Panc1 (cell line): Measurements from ENCODE around the gene LACTB. TPM values are rescaled to one million over a fixed set of nuclear protein-coding genes. Genes with fewer than 3 reads are reported as not detected.

Experiments used
- ATAC-seq: fragments of 200-7000 bp; cut with Tn5 transposase; 2 replicates; pipeline ENCODE4 v1.9.1; 2020; ENCODE audit warnings: mild to moderate bottlenecking, moderate library complexity
- BruUV-seq: library from RNA; stranded (reverse); fragments of 400-500 nt; replicated peaks from 2 replicates; lab custom pipeline; 2021; lab: Mats Ljungman, UMichigan
- CTCF ChIA-PET: fragments of 300-600 bp; sonication (Branson Sonifier 250); formaldehyde crosslinking; loops from one replicate; lab custom pipeline; 2022; ENCODE audit warnings: antibody characterized with exemption; lab: Charles Lee
- POLR2A ChIA-PET: fragments of 300-600 bp; sonication (Branson Sonifier 250); formaldehyde crosslinking; loops from one replicate; lab custom pipeline; 2022; ENCODE audit warnings: antibody characterized with exemption; lab: Charles Lee
- DNase-seq: peaks from one replicate; pipeline ENCODE4 v3.0.0-alpha.2; 2010; ENCODE audit warnings: low read depth, low spot score
- H3K27ac ChIP-seq: 2 replicates; pipeline ENCODE4 v1.5.1; 2011; ENCODE audit warnings: mild to moderate bottlenecking, low read length, inconsistent platforms
- H3K27me3 ChIP-seq: fragments of 200-500 bp; sonication (Bioruptor generic); 2 replicates; pipeline ENCODE4 v1.6.0; 2014; ENCODE audit warnings: low read length, inconsistent platforms; ENCODE audit not compliant: control insufficient read depth, insufficient read depth
- H3K36me3 ChIP-seq: fragments of 200-500 bp; sonication (Bioruptor generic); 2 replicates; pipeline ENCODE4 v1.5.1; 2014; ENCODE audit warnings: inconsistent platforms, mild to moderate bottlenecking, low read length, moderate library complexity; ENCODE audit not compliant: control insufficient read depth, insufficient read depth
- H3K4me1 ChIP-seq: 2 replicates; pipeline ENCODE4 v1.5.1; 2011; ENCODE audit warnings: inconsistent platforms, mild to moderate bottlenecking, low read length, moderate library complexity; ENCODE audit not compliant: control insufficient read depth, insufficient read depth
- H3K4me3 ChIP-seq, 2 experiments: 2 replicates each; pipeline ENCODE4 v1.5.1; 2011 to 2012; ENCODE audit warnings: low read depth in 2 of 2, low read length in 2 of 2, mild to moderate bottlenecking in 2 of 2, inconsistent platforms in 1 of 2, moderate library complexity in 1 of 2
- H3K9me3 ChIP-seq: fragments of 200-500 bp; sonication (Bioruptor generic); 2 replicates; pipeline ENCODE4 v1.5.1; 2014; ENCODE audit warnings: low read depth, mild to moderate bottlenecking, inconsistent platforms, low read length, moderate library complexity; ENCODE audit not compliant: control insufficient read depth, insufficient read depth
- POLR2AphosphoS5 ChIP-seq: IDR thresholded peaks from 2 replicates; pipeline ENCODE4 v1.6.1; 2012; ENCODE audit warnings: mild to moderate bottlenecking, low read depth, low read length, moderate library complexity
- SIN3A ChIP-seq: IDR thresholded peaks from 2 replicates; pipeline ENCODE4 v1.6.1; 2012; ENCODE audit warnings: low read depth, mild to moderate bottlenecking, low read length, moderate library complexity, borderline replicate concordance; ENCODE audit not compliant: insufficient read depth
- TCF7L2 ChIP-seq: IDR thresholded peaks from 2 replicates; pipeline ENCODE4 v1.6.1; 2011; ENCODE audit warnings: mild to moderate bottlenecking, low read depth, low read length, inconsistent platforms
- in situ Hi-C: cut with HindIII; loops from 2 replicates; pipeline ENCODE4 v1.10.0; 2016; ENCODE audit warnings: low sequenced_read_pairs, low pct_unique_long_range_greater_than_20kb
- intact Hi-C: fragments of 100-400 bp; cut with micrococcal nuclease; formaldehyde crosslinking; loops from one replicate; pipeline ENCODE4 v1.10.0; 2022; ENCODE audit not compliant: unreplicated experiment
- total RNA-seq: library from RNA; stranded (reverse); gene quantifications from one replicate; pipeline ENCODE4 v1.2.1, GENCODE V29; 2021; ENCODE audit not compliant: unreplicated experiment
- TF ChIP-seq, protein P1 (sequence below): fragments of 450-650 bp; IDR thresholded peaks from 2 replicates; pipeline ENCODE4 v1.5.1; 2017; ENCODE audit warnings: mild to moderate bottlenecking
- TF ChIP-seq, protein P2 (sequence below), 2 experiments: IDR thresholded peaks; 2 replicates each; pipeline ENCODE4 v1.6.1; 2011 to 2012; ENCODE audit warnings: low read depth in 2 of 2, control low read depth in 1 of 2, low read length in 1 of 2, mild to moderate bottlenecking in 1 of 2, moderate library complexity in 1 of 2; ENCODE audit not compliant: insufficient read depth in 1 of 2

LACTB gene
- total RNA-seq, 1 experiment from 2014 or later, result 18.4 TPM

DNA sequence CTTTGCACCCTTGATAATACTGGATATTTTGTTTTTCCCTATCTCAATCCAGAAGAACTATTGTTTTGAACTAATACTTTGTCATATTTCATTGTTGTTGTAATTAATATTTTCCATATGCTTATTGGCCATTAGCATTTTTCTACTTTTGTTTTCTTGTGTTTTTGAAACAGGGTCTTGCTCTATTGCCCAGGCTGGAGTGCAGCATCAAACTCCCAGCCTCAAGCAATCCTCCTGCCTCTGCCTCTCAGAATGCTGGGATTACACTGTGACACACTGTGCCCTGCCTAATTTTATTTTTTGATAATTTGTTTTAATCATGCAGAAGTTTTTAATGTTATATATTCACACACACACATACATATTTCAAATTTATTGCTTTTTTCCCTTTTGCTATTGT, 39.0 kb downstream of the LACTB start:
- no peak overlapping the region for H3K4me3 ChIP-seq
- no peak for ATAC-seq
- H3K4me1 ChIP-seq, result peaks cover 5% of the 10 kb centered on the region; the same call in 1 of the 2 replicates
- H3K36me3 ChIP-seq, result no peaks in the 10 kb centered on the region
- intact Hi-C loops (no loop called here), in situ Hi-C loops (no loop called here)
- no peak overlapping the region for H3K27ac ChIP-seq
- CTCF ChIA-PET, result no interaction called here
- no TSS peak for BruUV-seq
- no peak for DNase-seq
- POLR2A ChIA-PET, result no interaction called here
- no peaks in the 10 kb centered on the region for H3K27me3 ChIP-seq
- H3K9me3 ChIP-seq, result no peaks in the 10 kb centered on the region
- TF ChIP-seq POLR2AphosphoS5, result no peak
- TF ChIP-seq, protein P1, sequence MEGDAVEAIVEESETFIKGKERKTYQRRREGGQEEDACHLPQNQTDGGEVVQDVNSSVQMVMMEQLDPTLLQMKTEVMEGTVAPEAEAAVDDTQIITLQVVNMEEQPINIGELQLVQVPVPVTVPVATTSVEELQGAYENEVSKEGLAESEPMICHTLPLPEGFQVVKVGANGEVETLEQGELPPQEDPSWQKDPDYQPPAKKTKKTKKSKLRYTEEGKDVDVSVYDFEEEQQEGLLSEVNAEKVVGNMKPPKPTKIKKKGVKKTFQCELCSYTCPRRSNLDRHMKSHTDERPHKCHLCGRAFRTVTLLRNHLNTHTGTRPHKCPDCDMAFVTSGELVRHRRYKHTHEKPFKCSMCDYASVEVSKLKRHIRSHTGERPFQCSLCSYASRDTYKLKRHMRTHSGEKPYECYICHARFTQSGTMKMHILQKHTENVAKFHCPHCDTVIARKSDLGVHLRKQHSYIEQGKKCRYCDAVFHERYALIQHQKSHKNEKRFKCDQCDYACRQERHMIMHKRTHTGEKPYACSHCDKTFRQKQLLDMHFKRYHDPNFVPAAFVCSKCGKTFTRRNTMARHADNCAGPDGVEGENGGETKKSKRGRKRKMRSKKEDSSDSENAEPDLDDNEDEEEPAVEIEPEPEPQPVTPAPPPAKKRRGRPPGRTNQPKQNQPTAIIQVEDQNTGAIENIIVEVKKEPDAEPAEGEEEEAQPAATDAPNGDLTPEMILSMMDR, result no peak
- TF ChIP-seq SIN3A, result no peak

DNA sequence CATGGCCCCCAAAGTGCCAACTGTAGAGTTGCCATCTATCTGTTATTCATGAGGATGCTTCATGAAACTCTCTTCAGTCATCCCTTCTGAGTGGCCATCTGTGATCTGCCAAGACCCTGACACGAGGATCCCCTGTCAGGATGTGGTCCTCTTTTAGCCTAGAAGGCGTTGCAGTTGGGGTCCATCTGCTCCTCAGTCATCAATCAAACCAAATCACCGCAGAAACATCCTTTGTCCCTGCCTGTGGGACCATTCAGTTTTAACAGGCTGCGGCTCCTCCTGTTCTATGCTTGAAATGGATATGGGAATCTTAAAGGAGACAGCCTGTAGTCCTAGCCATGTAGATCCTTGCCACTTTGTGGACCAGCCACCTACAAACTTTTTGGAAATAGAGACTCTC, 41.6 kb downstream of the LACTB start:
- CTCF ChIA-PET, result interaction anchor here (0.6 kb wide), 1 partner anchor 125 kb away, joined by 5 read pairs; no protein-coding TSS in a partner anchor
- no peak for TF ChIP-seq SIN3A
- TF ChIP-seq, protein P1, result no peak
- no peak for TF ChIP-seq POLR2AphosphoS5
- TF ChIP-seq TCF7L2, result no peak
- TF ChIP-seq, protein P2, sequence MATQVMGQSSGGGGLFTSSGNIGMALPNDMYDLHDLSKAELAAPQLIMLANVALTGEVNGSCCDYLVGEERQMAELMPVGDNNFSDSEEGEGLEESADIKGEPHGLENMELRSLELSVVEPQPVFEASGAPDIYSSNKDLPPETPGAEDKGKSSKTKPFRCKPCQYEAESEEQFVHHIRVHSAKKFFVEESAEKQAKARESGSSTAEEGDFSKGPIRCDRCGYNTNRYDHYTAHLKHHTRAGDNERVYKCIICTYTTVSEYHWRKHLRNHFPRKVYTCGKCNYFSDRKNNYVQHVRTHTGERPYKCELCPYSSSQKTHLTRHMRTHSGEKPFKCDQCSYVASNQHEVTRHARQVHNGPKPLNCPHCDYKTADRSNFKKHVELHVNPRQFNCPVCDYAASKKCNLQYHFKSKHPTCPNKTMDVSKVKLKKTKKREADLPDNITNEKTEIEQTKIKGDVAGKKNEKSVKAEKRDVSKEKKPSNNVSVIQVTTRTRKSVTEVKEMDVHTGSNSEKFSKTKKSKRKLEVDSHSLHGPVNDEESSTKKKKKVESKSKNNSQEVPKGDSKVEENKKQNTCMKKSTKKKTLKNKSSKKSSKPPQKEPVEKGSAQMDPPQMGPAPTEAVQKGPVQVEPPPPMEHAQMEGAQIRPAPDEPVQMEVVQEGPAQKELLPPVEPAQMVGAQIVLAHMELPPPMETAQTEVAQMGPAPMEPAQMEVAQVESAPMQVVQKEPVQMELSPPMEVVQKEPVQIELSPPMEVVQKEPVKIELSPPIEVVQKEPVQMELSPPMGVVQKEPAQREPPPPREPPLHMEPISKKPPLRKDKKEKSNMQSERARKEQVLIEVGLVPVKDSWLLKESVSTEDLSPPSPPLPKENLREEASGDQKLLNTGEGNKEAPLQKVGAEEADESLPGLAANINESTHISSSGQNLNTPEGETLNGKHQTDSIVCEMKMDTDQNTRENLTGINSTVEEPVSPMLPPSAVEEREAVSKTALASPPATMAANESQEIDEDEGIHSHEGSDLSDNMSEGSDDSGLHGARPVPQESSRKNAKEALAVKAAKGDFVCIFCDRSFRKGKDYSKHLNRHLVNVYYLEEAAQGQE (IDR thresholded peaks at IDR 0.05; ENCODE audit: insufficient read depth in 1 of 2, low read depth in 2 of 2, low read length in 1 of 2), result no peak
- H3K4me3 ChIP-seq, result no peak overlapping the region
- intact Hi-C loops, result no loop called here
- in situ Hi-C loops, result no loop called here
- DNase-seq, result no peak
- POLR2A ChIA-PET, result no interaction called here
- no peaks in the 10 kb centered on the region for H3K4me1 ChIP-seq
- H3K27ac ChIP-seq, result no peak overlapping the region
- H3K36me3 ChIP-seq, result no peaks in the 10 kb centered on the region
- H3K27me3 ChIP-seq, result no peaks in the 10 kb centered on the region
- no peak for ATAC-seq
- no peaks in the 10 kb centered on the region for H3K9me3 ChIP-seq
- BruUV-seq, result no TSS peak
